Endothelial cell of hepatic sinusoid (primary cell): ENCODE measurements around the gene ZNF8.
"Not testable (repeated sequence)": the region's sequence is repeated elsewhere in the genome, so short reads cannot be mapped to it uniquely, and the experiment has no call there.

Source experiments
- in situ Hi-C: cut with HindIII; loops from 2 replicates; pipeline ENCODE4 v1.10.0; 2017; ENCODE audit warnings: low sequenced_read_pairs

The ZNF8 gene

DNA sequence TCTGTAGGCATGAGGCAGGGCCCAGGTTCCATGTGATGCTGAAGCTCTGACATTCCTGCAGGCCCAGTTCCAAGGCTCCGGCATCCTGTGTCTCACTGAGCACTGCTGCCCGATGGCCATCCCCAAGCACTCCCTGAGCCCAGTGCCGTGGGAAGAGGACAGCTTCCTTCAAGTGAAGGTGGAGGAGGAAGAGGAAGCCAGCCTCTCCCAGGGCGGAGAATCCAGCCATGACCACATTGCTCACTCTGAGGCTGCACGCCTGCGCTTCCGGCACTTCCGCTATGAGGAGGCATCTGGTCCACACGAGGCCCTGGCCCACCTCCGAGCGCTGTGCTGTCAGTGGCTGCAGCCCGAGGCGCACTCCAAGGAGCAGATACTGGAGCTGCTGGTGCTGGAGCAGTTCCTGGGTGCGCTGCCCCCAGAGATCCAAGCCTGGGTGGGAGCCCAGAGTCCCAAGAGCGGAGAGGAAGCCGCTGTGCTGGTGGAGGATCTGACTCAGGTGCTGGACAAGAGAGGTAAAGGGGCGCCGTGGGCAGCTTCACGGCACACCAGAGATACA, 56.0 kb downstream of the ZNF8 start:
- in situ Hi-C loops = loop anchor here (5.0 kb wide), 1 partner anchor 87 kb away; no protein-coding TSS in a partner anchor

DNA sequence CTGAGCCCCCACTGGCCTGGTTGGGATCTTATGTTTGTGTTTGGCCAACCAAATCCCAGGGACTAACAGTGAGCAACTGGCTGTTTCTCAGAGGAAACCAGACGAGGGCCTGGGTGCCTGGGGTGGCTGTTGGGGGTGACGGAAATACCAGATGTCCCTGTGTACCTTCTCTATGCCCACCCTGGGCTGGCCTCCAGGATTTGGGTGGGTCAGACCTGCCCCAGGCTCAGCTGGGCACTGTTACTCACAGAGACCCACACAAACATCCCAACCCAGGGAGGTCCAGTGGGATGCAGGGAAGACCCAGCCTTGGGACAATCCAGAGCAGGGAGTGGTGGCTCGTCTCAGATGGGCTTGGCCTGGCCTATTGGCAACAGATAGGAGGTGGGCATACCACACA, 56.9 kb downstream of the ZNF8 start:
- in situ Hi-C loops = no loop called here

DNA sequence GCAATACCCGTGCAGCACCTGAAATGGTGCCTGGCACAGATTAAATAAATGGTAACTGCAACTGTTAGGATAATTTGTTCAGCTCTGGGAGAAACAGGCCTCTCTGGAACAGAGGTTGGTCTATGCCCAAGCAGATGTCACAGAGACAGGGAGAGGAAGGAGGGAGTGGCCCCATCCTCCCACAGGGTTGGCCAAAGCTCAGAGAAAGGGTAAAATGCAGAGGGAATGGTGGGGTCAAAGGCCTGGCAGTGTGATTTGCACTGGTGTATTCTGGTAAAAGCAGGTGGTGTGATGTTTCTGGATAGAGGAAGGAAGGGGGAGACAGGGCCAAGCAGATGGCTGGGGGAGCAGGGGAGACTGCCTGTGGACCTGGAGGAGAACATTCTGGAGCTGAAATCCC, 57.5 kb downstream of the ZNF8 start:
- in situ Hi-C loops = no loop called here

DNA sequence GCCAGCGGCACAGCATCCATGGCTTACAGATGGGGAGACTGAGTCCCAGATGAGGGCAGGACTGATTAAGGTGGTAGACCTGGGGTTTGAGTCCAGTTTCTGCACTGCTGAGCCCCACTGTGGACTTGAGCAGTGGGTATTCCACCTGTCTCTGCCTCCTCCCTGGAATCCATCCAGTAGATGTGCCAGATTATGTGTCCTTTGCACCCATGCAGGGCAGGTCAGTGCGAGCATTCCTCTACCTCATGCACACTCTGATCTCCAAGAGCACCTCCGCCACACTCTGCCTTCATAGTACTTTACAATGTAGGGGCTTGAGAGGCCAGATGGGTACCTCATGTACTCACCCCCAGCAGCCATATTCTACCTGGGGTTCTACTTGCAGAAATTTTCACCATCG, 58.1 kb downstream of the ZNF8 start:
- in situ Hi-C loops = no loop called here

DNA sequence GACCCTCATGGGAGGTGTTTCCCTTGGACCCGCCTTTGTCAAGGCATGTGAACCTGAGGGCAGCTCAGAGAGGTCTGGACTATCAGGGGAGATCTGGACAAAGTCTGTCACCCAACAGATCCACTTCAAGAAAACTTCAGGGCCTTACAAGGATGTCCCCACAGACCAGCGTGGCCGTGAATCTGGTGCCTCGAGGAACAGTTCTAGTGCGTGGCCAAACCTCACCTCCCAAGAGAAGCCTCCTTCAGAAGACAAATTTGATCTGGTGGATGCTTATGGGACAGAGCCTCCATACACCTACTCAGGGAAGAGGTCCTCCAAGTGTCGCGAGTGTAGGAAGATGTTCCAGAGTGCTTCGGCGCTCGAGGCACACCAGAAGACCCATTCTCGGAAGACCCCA, 59.6 kb downstream of the ZNF8 start:
- in situ Hi-C loops = no loop called here

DNA sequence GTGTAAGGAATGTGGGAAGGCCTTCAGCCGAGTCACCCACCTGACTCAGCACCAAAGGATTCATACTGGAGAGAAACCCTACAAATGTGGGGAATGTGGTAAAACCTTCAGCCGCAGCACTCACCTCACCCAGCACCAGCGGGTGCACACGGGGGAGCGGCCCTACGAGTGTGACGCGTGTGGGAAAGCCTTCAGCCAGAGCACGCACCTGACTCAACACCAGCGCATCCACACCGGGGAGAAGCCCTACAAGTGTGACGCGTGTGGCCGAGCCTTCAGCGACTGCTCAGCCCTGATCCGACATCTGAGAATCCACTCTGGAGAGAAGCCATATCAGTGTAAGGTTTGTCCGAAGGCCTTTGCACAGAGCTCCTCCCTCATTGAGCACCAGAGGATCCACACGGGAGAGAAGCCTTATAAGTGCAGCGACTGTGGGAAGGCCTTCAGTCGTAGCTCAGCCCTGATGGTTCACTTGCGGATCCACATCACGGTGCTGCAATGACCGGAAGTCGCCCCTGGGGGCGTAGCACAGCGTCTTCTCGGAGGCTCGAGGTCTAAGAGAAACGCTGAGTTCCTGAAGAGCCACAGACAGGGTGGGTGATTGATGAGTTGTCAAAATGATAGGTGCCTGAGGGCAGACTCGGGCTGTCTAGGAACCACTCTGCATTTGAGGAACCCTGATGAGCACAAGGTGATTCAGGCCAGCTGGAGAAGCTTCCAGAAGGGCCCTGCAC, 60.2 kb downstream of the ZNF8 start:
- in situ Hi-C loops = no loop called here

DNA sequence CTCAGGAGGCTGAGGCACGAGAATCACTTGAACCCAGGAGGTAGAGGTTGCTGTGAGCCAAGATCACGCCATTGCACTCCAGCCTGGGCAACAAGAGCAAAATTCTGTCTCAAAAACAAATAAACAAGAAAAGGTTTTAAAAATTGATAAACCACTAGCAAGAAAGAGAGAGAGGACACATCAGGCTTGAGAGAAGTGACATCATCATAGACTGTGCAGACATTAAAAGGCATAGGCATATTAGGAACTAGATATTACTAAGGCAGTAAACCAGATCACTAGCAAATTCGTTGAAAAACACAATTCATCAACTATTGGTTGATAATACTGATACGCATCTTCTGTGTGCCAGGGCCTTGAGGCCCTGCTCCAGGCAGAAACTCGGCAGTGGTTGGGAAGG, 66.8 kb downstream of the ZNF8 start:
- in situ Hi-C loops = no loop called here

DNA sequence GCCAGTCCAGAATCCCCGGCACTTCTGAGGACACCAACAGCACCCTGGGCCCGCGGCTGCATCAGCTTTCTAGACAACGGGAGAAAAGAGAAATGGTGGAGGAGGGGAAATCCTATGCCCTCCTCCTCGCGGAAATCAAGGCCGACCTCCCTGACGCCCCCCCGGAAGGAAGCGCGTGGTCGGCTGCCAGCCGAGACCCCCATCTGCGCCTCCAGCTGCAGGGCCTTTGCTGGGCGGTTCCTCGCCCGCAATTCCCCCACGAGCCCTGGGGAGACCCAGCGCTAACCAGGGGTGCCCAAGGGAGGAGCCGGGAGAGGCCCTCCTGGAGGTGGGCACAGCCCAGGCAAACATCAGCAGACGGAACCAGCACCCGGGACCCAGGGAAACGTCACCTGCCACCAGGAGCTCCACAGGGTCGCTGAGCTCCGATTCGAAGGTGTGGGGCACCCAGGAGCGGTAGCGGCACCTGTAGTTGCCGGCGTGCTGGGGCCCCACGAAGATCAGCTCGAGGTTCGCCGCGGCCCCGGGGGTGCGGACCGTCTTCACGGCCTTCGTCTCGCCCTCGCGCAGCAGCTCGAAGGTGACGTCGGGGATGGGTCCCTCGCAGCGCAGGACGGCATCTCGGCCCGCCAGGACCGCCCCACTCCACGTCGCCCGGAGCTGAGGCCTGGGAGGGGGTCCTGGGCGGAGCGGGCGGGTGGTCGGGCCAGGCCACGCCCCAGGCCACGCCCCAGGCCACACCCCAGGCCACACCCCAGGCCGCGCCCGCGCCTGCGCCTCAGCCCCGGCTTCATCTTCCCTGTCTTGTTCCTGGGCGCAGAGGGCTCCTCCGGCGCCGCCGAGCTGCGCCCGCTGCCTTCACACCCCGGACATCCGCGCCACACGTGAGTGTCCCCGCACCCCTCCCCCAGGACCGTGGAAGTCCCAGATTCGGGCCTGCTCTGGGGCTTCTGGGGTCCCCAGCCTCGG, 68.5 kb downstream of the ZNF8 start:
- in situ Hi-C loops = no loop called here

DNA sequence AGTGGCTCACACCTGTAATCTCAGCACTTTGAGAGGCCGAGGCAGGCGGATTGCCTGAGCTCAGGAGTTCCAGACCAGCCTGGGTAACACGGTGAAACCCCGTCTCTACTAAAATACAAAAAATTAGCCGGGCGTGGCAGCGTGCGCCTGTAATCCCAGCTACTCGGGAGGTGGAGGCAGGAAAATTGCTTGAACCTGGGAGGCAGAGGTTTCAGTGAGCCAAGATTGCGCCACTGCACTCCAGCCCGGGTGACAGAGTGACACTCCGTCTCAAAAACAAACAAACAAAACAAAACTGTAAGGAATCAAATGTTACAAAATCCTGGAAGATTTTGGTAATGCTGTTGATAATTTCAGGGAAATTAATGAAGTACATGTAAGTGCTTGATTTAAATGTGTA, 69.3 kb downstream of the ZNF8 start:
- in situ Hi-C loops = not testable (repeated sequence)

DNA sequence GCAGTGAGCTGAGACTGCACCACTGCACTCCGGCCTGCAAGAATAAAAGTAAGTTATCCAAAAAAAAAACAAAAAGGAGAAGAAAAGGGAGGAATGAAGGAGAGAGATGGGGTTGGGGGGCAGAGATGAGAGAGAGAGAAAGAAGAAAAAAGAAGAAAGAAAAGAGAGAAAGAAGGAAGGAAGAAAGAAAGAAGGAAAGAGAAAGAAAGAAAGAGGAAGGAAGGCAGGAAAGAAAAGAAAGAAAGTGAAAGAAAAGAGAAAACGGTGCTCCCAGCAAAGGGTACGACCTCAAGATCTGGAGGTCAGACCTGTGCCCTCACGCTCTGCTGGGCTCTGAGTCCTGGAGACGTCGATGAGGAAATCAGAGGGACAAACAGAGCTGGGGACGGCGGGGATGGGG, 70.8 kb downstream of the ZNF8 start:
- in situ Hi-C loops = no loop called here

DNA sequence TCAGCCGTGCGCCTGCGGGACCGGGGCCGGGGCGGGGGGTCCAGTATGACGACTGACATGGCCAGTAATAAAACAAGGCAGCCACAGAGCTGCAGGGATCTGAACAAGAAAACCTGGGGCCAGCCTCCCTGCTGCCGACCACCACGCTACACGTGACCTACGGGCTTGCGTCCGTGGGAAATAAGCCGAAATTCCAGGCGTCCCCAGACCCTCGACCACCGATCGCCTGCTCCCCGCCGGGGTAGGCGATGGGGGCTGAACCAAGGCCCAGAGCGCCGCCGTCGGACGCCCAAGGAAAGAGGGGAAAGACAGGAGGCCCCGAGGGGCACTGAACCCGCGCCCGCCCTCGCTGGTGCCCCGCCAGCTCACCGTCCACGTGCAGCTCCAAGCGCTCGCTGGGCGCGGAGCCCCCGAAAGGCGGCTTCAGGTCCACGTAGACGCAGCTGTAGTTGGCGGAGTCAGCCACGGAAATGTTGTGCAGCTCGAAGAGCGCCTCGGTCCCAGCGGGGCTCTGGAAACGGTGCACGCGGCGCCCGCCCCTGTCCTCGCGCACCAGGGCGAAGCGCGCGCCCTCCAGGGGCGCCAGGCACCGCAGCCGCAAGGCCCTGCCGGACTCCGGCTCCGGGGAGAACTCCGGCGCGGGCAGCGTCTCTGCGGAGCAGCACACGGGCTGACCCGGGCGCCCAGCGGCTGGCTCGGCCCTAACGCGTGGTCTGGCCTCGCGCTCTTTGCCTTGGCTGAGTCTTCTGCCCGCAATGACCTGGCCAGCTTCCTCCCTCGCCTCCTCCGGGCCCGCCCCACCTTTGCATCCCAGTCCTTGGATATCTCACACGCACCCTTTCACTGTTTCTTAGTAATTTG, 71.5 kb downstream of the ZNF8 start:
- in situ Hi-C loops = no loop called here

DNA sequence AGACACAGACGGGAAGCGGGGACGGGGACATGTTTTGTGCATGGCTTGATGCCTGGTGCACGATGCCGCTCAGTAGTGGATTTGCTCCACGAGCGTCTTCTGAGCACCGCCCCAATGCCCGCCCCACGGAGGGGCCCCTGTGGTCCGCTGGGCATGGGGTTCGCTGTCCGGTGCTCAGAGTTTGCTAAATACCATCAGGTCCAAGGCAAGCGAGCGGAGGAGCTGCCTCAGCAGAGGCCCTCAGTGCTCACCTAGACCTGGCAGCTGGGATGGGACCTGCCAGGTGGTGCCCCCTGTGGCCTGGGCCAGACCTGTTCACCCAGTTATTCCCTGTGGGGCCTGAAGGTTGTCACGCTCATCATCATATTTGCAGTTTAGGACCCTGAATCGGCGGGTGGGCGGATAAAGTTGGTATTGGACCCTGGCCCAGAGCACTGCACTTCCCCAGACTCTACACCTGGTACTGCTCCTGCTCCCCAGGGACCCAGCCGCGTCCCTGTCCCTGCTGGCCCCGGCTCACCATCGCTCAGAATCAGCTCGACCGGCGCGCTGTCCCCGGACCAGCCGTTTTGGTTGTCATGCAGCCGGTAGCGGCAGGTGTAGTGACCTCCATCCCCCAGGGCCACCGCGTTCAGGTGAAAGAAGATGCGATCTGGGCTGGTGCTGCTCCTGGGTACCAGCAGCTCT, 72.3 kb downstream of the ZNF8 start:
- in situ Hi-C loops = no loop called here

DNA sequence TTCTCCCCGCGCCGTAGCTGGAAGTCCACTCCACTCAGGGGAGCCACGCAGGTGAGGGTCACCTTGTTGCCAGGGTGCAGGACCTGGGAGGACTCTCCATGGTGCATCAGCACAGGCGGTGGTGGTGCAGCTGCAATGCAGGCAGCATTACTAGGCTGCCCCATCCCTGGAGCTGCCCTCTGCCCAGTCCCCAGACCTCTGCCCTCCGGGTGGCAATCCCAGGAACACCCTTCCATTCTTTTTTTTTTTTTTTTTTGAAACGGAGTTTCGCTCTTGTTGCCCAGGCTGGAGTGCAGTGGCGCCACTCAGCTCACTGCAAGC, 72.8 kb downstream of the ZNF8 start:
- in situ Hi-C loops = no loop called here

DNA sequence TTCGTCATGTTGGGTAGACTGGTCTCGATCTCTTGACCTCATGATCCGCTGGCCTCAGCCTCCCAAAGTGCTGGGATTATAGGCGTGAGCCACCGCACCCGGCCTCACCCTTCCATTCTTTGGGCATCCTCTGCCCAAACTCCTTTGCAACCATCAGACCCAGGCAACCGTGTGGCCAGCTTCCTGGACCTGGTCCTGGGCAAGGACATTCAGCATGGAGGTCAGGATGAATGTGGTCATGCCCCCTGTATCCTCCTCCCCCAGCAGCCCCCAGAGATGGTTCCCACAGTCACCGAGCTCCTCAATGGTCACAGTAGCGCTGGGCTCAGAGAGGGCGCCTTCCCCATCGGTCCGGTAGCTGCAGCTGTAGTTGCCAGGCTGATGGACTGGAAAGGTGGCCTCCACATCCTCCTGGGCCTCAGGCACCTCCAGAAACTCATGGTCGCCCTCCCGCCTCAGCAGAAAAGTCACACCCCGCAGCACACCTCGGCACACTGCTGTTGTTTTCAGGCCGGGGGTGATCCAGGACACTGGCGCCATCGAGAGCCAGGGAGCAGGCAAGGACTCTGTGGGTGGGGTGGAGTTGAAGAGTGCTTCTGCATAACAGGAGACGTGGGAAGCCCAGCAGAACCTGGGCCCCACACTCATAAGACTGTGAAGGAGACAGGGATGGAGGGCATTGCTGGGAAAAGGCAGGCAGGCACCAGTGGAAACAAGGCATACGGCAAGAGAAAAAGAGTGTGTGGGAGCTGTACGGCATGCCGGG, 73.4 kb downstream of the ZNF8 start:
- in situ Hi-C loops = no loop called here
